Jurkat, Clone E6-1 (cell line): ENCODE measurements around the gene DNAJC30. TPM values are rescaled to one million over a fixed set of nuclear protein-coding genes. Genes with fewer than 3 reads are reported as not detected.
"Not testable (repeated sequence)": the region's sequence is repeated elsewhere in the genome, so short reads cannot be mapped to it uniquely, and the experiment has no call there.

Source experiments
- DNase-seq: peaks from one replicate; pipeline ENCODE4 v3.0.0-alpha.2; 2011; ENCODE audit warnings: low read depth, low spot score
- H3K4me3 ChIP-seq: 2 replicates; pipeline ENCODE4 v1.5.1; 2011; ENCODE audit warnings: mild to moderate bottlenecking, low read length, control low read depth, moderate library complexity
- polyA plus RNA-seq: library from polyadenylated mRNA; unstranded; fragments of >200 nt; gene quantifications from one replicate; pipeline ENCODE4 v1.2.1, GENCODE V29; 2012; ENCODE audit warnings: missing spikeins; ENCODE audit not compliant: insufficient read length, insufficient read depth

Gene DNAJC30
- 6.7 TPM for polyA plus RNA-seq

DNA sequence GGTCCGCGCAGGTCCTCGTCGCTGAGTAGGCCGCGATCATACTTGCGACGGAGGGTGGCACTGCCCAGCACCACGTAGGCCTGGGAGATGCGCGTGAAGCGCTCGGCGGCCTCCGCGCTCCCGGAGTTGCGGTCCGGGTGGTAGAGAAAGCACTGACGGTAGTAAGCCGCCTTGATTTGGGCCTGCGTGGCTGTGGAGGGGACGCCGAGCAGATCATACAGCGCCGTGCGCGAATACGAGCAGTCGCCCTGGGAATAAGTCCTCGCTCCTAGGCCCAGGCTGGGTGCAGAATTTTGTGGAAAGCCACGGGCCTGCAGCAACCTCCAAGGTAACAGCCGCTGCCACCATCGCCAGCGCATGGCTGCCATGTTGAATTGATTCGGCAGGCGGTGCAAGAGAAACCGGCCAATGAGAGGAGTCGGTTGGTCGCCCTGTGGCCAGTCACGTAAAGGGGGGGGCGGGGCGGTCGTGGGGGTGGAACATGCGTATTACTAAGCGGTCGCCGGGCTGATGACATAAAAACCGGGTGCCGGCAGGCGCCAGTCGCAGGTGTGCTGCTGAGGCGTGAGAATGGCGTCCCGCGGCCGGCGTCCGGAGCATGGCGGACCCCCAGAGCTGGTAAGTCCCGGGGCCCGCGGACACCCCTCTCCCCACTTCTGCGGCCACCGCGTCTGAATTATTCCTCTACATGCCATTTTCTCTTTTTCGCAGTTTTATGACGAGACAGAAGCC is at the start of gene DNAJC30, which contains the start of gene BUD23:
Gene DNAJC30, minus strand, starts transcription at position 398 of the 732 bp plus-strand sequence. Its CDS starts 30 bp downstream, at position 368.
Gene BUD23, plus strand, starts transcription at position 542 of the 732 bp plus-strand sequence. Its CDS starts 29 bp downstream, at position 571.
- peak; percentile 92 for DNase-seq
- peak within 1 kb of the TSS; percentile 80 for H3K4me3 ChIP-seq

DNA sequence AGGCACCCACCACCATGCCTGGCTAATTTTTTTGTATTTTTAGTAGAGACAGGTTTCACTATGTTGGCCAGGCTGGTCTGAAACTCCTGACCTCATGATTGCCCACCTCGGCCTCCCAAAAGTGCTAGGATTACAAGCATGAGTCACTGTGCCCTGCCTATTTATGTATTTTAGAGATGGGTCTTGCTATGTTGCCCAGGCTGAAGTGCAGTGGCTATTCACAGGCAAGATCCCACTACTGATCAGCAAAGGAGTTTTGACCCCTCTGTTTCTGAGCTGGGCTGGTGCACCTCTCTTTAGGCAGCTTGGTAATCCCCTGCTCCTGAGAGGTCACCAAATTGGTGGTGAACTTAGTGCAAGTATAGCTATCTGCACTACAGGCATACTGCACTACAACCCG is 49.1 kb upstream of the DNAJC30 start:
- H3K4me3 ChIP-seq: no peak overlapping the region
- no peak for DNase-seq

DNA sequence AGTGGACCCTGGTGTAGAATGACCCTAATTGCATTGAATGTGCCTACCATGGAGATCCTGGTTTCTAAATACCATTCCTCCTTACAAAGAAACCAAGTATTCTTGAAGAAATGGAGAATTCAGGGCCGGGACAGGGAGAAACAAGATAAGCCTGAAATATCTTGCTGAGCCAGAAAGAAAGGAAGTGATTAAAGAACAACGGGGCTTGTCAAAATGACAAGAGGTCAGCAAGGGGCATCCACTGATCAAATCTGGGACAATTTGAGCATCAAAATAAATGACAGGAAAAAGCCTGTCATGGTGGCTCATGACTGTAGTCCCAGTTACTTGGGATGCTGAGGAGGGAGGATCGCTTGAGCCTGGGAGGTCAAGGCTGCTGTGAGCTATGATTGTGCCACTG is 47.2 kb upstream of the DNAJC30 start:
- no peak for DNase-seq
- H3K4me3 ChIP-seq: no peak overlapping the region

DNA sequence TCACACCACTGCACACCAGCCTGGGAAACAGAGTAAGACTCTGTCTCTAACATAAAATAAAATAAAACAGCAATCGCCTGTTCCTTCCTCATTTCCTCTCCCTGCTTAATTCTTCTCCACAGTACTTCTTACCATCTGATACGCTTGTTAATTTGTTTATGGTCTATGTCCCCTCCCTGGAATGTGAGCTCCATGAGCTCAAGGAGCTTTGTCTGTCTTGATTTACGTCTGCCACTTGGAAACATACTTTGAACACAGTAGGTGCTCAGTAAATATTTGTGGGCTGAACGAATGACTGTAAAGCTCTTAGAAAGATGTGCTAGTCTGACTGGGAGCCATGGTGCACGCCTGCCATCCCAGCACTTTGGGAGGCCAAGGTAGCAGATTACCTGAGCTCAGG is 45.3 kb upstream of the DNAJC30 start:
- DNase-seq: no peak
- no peak overlapping the region for H3K4me3 ChIP-seq

DNA sequence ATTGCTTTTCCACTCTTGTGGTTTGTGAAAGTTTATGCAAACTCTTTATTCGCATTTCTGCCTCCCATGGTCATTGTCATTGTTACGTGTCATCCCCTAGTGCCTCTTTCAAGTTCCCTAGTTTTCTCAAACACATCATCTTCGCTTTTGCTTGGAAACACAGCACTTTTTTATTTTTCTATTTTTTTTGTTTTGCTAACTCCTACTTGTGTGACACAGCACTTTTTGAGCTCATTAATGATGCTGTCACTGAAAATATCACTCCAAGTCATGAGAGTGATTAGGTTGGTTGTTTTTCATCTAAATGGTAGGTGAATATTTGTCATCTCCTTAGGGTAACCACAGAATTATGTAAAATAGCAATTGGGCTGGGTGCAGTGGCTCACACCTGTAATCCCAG is 44.7 kb upstream of the DNAJC30 start:
- H3K4me3 ChIP-seq: no peak overlapping the region
- no peak for DNase-seq

DNA sequence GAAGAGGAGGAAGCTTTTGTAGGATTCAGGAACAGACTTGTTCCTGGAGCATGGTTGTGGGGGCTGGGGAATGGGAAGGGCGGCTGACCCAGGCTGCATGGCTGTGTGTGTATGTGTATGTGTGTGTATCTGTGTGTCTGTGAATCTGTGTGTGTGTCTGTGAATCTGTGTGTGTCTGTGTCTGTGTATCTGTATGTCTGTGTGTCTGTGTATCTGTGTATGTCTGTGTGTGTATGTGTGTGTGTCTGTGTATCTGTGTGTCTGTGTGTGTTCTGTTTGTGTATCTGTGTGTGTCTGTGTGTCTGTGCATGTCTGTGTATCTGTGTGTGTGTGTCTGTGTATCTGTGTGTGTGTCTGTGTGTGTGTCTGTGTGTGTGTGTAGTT is 42.8 kb upstream of the DNAJC30 start:
- no peak for DNase-seq
- H3K4me3 ChIP-seq: no peak overlapping the region

DNA sequence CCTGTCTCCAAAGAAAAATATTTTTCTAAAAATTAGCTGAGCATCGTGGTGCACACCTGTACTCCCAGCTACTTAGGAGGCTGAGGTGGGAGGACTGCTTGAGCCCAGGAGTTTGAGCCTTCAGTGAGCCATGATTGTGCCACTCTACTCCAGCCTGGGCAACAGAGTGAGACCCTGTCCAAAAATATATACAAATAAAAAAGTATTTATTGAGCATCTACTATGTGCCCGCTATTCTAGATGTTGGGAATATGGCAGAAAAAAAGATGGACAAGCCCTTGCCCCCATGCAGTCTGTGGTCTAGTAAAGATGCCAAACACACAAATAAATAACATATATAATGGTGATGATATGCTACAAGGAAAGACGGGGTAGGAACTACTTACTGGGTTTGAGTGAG is 40.6 kb upstream of the DNAJC30 start:
- no peak for DNase-seq
- no peak overlapping the region for H3K4me3 ChIP-seq

DNA sequence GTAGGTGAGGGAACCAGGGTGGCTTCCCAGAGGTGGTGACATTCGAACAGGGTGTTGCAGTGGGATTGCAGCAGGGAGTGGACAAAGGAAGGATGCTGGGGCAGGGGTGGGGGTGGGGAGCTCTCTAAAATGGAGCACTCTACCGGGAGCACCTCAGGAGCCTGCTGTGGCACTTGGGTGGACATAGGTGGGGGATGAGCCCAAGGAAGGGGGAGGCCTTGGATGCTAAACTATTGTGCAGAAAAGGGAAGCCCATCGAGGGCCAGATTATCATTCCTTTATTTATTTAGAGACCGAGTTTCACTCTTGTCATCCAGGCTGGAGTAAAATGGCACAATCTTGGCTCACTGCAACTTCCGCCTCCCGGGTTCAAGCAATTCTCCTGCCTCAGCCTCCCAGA is 39.5 kb upstream of the DNAJC30 start:
- no peak for DNase-seq
- H3K4me3 ChIP-seq: no peak overlapping the region

DNA sequence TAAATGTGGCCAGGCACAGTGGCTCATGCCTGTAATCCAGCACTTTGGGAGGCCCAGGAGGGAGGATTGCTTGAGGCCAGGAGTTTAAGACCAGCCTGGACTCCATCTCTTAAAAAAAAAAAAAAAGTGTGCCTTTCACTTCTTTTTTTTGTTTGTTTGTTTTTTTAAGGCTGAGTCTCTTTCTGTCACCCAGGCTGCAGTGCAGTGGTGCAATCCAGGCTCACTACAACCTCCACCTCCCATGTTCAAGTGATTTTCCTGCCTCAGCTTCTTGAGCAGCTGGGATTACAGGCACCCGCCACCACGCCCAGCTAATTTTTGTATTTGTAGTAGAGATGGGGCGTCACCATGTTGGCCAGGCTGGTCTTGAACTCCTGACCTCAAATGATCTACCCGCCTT is 38.9 kb upstream of the DNAJC30 start:
- H3K4me3 ChIP-seq, DNase-seq: not testable (repeated sequence)

DNA sequence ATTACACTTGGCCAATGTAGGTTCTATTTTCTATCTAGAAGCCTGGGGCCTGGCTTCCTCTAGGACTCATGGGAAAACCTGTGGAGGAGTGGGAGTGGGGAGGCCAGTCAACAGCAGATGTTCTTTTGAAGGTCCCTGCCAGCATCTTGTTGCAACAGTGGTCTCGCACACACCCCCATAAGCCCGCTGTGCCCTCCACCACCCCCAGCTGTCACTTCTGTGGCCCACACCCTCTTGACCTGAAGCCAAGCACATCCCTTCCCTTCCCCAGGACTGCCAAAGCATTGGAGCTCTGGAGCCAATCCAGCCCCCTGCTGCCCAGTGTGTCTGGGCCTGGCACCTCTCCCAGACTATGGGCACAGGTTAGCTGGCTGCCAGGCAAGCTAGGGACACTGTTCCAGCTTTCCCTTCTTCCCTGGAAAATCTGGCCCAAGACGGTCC is 38.1 kb upstream of the DNAJC30 start:
- no peak for DNase-seq

DNA sequence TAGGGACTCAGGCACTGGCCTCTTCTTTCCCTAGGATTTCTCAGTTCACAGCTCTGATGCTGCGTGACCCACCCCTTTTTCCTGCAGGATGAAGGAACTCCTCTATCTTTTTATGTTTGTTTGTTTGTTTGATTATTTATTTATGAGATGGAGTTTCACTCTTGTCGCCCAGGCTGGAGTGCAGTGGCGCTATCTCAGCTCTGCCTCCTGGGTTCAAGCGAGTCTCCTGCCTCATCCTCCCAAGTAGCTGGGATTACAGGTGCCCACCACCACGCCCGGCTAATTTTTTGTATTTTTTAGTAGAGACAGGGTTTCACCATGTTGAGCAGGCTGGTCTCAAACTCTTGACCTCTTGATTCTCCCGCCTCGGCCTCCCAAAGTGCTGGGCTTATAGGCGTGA is 37.2 kb upstream of the DNAJC30 start:
- H3K4me3 ChIP-seq, DNase-seq: not testable (repeated sequence)

More for the DNA sequence above, 38.1 kb upstream of the DNAJC30 start:
- H3K4me3 ChIP-seq: no peak overlapping the region

DNA sequence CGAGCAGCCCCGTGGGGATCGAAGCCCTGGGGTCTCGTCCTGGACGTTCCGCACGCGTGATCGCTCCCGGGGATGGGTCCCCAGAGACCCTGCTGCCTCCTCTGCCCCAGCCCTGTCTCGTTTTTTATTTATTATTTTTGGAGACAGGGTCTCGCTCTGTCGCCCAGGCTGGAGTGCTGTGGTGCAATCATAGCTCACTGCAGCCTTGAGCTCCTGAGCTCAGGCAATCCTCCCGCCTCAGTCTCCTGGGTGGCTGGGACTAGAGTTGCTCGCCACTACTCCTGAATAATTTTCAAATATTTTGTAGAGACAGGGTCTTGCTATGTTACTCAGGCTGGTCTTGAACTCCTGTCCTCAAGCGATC is 36.5 kb upstream of the DNAJC30 start:
- DNase-seq: no peak
- no peak overlapping the region for H3K4me3 ChIP-seq

DNA sequence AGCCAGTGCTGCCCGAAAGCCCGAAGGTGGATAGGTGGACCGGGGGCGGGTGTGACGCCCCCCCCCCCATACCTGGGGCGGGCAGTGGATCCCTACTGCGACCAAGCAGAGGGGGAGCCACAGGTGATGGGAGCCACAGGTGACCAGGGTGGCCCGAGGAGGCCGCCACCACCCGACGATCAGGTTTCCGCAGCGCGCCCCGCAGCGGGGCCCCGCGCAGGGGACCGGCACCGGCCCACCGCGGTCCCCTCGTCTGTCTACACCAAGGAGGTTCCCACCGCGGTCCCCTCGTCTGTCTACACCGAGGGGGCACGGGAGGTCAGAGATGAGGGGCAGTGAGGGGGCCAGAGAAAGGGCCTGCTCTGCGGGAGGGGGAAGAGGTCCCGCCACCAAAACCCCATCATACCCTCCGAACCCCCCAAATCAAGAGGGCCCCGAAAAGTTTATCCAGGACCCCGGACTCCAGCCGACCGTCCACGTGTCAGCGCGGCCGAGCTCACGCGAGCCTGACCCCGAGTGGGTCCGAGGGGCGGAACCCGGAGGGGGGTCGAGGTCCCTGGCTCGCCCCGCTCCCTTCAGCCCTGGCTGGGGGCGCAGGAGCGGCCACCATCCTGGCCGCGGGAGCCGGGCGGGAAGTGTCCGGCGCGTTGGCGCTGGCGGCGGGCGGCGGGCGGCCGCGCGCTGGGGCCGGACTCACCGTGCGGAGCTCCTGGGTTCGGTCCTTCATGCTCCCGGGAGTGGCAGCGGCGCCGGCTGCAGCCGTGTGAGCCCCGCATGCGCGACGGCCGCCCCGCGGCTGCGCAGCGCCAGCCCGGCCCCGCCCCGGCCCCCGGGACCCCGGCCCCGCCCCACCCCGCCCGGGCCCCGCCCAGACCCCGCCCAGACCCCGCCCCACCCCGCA is 35.9 kb upstream of the DNAJC30 start, which contains the start of gene STX1A:
Gene STX1A, minus strand, starts transcription at position 765 of the 901 bp plus-strand sequence. Its CDS starts 38 bp downstream, at position 727.
- peak within 1 kb of the TSS; percentile 62 for H3K4me3 ChIP-seq
- DNase-seq: no peak

DNA sequence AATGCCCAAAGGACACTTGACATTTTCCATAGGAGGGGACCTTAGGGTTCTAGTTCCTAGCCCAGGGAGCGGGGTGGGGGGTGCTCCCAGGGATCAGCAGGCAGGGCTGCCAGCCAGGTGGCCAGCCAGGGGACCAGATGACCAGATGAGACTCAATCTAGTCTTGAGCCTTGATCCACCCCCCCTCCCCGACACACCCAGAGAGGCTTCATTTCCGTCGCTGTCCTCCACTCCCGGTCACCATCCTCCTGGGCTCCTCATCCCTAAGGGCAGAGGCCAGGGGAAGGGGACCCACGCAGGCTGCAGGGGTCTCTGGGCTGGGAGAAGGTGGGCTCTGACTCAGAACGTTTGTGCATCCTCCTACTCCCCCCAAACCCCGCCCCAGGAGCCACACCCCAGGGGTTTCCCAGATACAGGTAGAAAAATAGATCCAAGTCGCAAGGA is 35.2 kb upstream of the DNAJC30 start:
- peak overlapping the region; percentile 62 for H3K4me3 ChIP-seq
- no peak for DNase-seq

DNA sequence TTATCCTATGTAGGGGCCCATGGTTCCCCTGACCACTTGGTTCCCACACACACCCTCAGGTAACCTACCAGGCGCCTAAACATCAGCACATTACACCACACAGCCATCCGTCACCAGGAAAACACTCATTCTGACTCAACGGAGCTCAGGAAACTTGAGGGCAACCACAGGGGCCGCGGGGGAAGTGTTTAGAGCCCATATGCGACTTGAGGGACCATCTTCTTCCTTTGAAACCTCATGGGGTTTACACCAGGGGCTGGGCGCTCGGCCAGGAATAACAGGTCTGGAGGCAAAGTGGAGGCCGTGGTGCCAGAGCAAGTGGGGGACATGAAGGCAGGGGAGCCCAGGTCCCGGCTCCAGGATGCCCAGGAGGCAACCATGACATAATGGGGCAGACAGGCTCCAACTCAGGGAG is 34.7 kb upstream of the DNAJC30 start:
- peak overlapping the region; percentile 62 for H3K4me3 ChIP-seq
- peak; percentile 78 for DNase-seq

DNA sequence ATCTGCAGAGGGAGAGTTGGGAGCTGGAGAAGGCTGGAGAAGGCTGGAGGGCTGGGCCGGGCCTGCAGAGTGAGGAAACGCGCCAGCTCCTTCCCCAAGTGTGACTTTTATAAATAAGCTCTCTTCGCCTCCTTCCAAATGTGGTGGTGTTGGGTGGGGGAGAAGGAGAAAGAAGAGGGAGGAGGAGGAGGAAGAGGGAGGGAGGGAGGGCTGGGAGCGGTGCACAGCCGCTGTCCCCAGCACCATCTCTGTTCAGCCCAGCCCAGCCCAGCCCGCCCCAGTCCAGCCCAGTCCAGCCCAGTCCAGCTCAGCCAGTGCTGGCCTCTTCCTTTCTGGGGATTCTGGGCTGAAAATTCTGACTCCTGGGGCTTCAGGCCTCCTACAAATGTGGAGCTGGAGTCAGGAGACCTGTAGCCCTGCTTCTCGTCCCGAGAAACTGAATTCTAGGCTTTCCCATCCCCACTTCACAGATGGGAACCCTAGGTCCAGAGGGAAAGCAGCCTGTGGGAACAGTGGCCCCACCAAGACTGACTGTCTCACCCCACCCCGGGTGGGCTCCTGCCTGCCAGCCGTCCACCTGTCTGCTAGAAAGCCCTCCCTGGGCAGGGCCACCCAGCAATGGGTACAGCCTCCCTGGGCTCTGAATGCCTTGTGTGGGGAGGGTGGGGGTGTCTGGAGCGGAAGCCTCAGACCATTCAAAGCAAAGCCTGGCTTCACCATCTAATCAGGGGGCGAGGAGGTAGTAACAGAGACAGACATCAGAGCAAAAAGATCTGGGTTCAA is 34.0 kb upstream of the DNAJC30 start:
- H3K4me3 ChIP-seq: no peak overlapping the region
- DNase-seq: no peak

DNA sequence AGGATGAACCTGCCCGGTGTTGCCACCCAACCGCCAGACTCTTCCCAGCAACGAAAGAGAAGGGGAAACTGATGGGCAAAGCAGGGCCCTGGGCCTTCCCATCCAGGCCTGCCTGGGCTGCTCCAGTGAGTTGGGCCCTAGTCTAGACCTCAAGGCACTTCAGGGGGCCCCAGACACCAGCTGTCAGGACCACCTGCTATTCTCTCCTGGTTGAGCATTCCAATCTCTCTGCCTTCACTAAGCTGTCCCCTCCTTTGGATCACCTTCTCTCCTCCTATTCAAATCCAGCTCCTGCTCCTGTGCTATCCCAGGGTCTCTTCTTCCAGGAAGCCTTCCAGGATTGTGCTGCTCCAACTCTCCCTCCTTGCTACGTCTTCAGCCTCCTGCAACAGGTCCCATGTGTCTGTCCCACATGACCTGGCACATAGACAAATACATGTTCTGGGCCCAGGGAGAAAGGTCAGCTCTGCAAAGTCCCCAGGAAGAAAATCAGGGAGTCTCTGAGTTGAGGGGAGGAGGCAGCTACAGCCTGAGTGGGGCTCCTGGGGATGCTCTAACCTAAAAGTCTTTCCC is 33.2 kb upstream of the DNAJC30 start:
- DNase-seq: no peak
- H3K4me3 ChIP-seq: no peak overlapping the region

DNA sequence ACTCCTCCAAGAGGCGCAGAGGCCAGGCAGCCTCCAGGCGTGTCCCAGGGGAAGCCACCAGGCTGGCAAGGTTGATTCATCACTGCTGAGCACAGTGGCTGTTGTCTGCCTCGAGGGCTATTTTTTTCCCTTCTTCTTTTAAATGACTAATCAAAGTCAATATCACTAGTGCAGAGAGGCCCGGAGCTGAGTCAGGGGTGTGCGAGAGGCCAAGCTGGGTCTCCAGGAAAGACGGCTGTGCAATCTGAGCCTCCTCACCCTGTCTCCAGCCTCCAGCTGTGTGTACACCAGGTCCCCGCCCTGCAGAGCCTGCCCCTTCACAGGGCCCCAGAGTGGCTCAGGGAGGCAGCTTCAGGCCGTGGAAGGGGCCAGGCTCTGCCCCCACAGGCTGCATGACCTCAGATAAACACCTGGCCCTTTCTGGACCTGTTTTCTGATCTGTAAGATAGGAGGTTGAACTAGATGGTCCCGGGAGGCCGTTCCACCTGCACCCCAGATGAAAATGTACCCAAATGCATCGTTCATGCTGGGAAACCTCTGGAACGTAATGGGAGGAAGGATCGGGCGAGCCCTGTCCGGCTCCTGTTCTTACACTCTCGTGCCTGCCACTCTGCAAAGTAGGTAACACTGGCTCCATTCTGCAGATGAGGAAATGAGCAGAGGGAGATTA is 32.5 kb upstream of the DNAJC30 start:
- DNase-seq: no peak
- no peak overlapping the region for H3K4me3 ChIP-seq
